Measurements from ENCODE around the gene ALPG.
"Not testable (repeated sequence)": the region's sequence is repeated elsewhere in the genome, so short reads cannot be mapped to it uniquely, and the experiment has no call there.

- TF ChIP-seq, protein P1, sequence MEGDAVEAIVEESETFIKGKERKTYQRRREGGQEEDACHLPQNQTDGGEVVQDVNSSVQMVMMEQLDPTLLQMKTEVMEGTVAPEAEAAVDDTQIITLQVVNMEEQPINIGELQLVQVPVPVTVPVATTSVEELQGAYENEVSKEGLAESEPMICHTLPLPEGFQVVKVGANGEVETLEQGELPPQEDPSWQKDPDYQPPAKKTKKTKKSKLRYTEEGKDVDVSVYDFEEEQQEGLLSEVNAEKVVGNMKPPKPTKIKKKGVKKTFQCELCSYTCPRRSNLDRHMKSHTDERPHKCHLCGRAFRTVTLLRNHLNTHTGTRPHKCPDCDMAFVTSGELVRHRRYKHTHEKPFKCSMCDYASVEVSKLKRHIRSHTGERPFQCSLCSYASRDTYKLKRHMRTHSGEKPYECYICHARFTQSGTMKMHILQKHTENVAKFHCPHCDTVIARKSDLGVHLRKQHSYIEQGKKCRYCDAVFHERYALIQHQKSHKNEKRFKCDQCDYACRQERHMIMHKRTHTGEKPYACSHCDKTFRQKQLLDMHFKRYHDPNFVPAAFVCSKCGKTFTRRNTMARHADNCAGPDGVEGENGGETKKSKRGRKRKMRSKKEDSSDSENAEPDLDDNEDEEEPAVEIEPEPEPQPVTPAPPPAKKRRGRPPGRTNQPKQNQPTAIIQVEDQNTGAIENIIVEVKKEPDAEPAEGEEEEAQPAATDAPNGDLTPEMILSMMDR (IDR thresholded peaks at IDR 0.05; ENCODE audit: extremely low read depth in 1 of 2, insufficient read depth in 1 of 2, low read depth in 1 of 2, low read length in 2 of 2): not testable (repeated sequence)
- TF ChIP-seq POLR2A (IDR thresholded peaks at IDR 0.05; ENCODE audit: low read depth, low read length); EZH2 (IDR thresholded peaks at IDR 0.05; ENCODE audit: borderline replicate concordance, low read depth, low read length, severe bottlenecking); MYC (IDR thresholded peaks at IDR 0.05; ENCODE audit: low read depth, low read length): not testable (repeated sequence)
Measured at GRCh38 chr2:232385058-232385457, 21.6 kb upstream of the ALPG start.

Measured in endothelial cell of umbilical vein (primary cell).